Thyroid gland (tissue), 4 donors: ENCODE data around the gene HIVEP2. TPM values are rescaled to one million over a fixed set of nuclear protein-coding genes. Genes with fewer than 3 reads are reported as not detected.

Experiments
- DNase-seq, 2 donors: peaks; one replicate each; pipeline ENCODE4 v3.0.0-alpha.2; 2019
- H3K27ac ChIP-seq, 3 donors: fragments of 200-600 bp; sonication (generic); 1 replicate in 2 of 3; 2 replicates in 1 of 3; pipeline ENCODE4 v1.5.1; 2016 to 2019; ENCODE audit warnings: mild to moderate bottlenecking in 1 of 3, moderate library complexity in 1 of 3
- H3K27me3 ChIP-seq: fragments of 200-600 bp; sonication (generic); one replicate; pipeline ENCODE4 v1.5.1; 2019
- H3K36me3 ChIP-seq, 2 donors: fragments of 200-600 bp; sonication (generic); one replicate each; pipeline ENCODE4 v1.5.1; 2016 to 2019
- H3K4me1 ChIP-seq, 2 donors: fragments of 200-600 bp; sonication (generic); one replicate each; pipeline ENCODE4 v1.5.1; 2017 to 2019
- H3K4me3 ChIP-seq, 3 donors: fragments of 200-600 bp; sonication (generic); replicated peaks in 1 of 3; 1 replicate in 2 of 3; 2 replicates in 1 of 3; pipeline ENCODE4 v1.5.1; 2016; ENCODE audit warnings: mild to moderate bottlenecking in 1 of 3
- H3K9me3 ChIP-seq: fragments of 200-600 bp; sonication (generic); one replicate; pipeline ENCODE4 v1.5.1; 2017
- POLR2A ChIP-seq, 2 donors: fragments of 450-650 bp; IDR thresholded peaks; one replicate each; pipeline ENCODE4 v1.6.1; 2017; ENCODE audit warnings: antibody characterized with exemption in 2 of 2, mild to moderate bottlenecking in 2 of 2, moderate library complexity in 1 of 2
- WGBS, 2 donors: methylation state at CpG; one replicate each; pipeline ENCODE4 v1.1.5; 2017; 5-methylcytosine and 5-hydroxymethylcytosine counted together
- intact Hi-C: fragments of 100-400 bp; cut with DNase I; formaldehyde crosslinking; loops from one replicate; pipeline ENCODE4 v1.15.1; 2023
- total RNA-seq, 4 donors: library from RNA; depleted of rRNA; stranded (reverse); fragments of >200 nt; gene quantifications; one replicate each; pipeline ENCODE4 v1.2.3, GENCODE V29; 2016
- TF ChIP-seq, protein P1 (sequence below), 6 experiments: fragments of 200-600 bp in 3 of 6; fragments of 450-650 bp in 3 of 6; sonication (generic) in 3 of 6; IDR thresholded peaks; one replicate each; pipeline ENCODE4 v1.5.1; 2016 to 2019; ENCODE audit warnings: antibody characterized with exemption in 6 of 6, mild to moderate bottlenecking in 2 of 6, inconsistent platforms in 1 of 6, moderate library complexity in 1 of 6

The HIVEP2 gene
- total RNA-seq, 4 donors from 2014 or later = 23.3 to 41.8 (median 26.4) TPM

DNA sequence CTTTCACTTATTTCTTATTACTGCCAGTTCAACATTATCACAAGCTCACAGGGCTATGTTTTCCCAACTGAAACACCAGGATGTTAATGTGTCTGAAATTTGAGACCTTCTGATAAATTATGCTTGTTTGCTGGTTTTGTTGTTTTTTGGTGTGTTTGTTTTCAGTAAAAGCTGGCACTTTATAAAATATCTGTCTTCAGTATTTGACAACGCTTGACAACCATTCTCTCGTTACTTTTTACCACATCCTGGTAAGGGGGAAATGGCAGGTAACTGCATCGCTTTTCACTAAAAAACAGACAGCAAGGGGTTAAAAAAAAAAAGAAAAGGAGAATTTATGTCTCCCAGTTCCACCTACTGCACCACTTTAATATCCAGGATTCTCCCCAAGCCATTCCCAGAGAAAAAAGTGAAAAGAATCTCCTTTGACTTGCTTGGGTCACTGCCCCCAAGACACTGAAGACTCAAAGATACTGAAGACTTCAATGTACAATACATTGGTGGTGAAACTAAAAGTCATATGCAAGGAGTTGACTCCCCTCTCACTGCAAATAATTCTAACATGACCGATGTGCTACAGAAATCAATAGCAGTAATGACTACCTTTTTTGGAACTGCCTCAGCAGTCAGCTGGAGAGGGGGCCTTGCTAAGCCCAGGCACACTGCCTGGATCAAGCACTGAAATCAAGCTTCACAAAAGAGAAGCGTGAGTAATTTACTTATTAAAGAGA is 88.9 kb downstream of the HIVEP2 start:
- Histone ChIP-seq H3K9me3 (no peaks in the 10 kb centered on the region), H3K27ac (no peak overlapping the region), H3K4me3 (no peak overlapping the region), H3K4me1 (peaks cover 0 to 4% of the 10 kb centered on the region in 2 donors), H3K36me3 (no peaks in the 10 kb centered on the region), H3K27me3 (no peaks in the 10 kb centered on the region)
- intact Hi-C loops = no loop called here
- WGBS, 2 donors = 88 to 93% methylated on average over 5 of the region's 5 CpGs
- DNase-seq = no peak
- TF ChIP-seq, protein P1, sequence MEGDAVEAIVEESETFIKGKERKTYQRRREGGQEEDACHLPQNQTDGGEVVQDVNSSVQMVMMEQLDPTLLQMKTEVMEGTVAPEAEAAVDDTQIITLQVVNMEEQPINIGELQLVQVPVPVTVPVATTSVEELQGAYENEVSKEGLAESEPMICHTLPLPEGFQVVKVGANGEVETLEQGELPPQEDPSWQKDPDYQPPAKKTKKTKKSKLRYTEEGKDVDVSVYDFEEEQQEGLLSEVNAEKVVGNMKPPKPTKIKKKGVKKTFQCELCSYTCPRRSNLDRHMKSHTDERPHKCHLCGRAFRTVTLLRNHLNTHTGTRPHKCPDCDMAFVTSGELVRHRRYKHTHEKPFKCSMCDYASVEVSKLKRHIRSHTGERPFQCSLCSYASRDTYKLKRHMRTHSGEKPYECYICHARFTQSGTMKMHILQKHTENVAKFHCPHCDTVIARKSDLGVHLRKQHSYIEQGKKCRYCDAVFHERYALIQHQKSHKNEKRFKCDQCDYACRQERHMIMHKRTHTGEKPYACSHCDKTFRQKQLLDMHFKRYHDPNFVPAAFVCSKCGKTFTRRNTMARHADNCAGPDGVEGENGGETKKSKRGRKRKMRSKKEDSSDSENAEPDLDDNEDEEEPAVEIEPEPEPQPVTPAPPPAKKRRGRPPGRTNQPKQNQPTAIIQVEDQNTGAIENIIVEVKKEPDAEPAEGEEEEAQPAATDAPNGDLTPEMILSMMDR (IDR thresholded peaks at IDR 0.05) = no peak
- no peak for TF ChIP-seq POLR2A (IDR thresholded peaks at IDR 0.05)

DNA sequence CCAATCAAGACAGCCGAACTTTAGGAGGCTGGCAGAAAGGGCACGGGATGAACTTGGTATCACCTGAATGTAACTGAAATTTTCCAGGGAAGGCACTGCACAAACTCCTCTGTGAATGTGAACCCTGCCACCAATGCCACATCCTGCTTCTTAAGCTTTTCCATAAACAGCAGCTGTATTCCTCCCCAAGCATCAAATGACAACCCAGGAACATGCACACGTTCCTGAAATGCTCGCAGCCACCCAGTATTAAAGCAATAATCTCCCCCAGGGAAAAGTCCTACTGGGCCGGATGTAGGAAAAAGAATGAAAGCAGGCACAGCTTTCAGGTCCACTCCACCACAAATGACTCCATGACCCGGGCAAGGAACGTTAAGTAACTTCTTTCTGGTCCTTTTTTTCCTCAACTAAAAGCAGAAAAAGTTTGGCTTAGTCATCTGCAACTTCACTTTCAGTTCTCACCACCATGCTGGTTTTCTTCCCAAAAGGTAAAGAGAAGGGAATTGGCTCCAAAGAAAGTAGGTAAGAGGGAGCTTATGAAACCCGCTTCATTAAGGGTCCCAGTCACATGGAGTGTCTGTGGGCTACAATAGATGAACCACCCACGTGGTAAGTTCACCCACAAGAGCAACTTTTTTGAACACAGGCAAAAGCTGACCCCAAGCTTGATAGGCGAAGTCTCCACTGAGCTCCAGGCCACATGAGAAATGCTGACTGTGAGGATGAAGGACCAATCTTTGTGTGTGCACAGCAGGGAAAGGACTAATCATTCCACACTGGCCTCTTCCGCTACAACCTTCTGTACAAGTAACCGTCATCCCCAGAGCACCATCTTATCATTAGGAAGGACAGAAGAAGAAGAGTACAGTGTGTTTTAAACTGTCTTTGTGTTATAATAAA is 90.1 kb downstream of the HIVEP2 start:
- intact Hi-C loops = no loop called here
- Histone ChIP-seq H3K36me3 (no peaks in the 10 kb centered on the region), H3K4me1 (peaks cover 0 to 4% of the 10 kb centered on the region in 2 donors), H3K4me3 (no peak overlapping the region), H3K27me3 (no peaks in the 10 kb centered on the region), H3K27ac (no peak overlapping the region), H3K9me3 (no peaks in the 10 kb centered on the region)
- no peak for DNase-seq
- no peak for TF ChIP-seq POLR2A (IDR thresholded peaks at IDR 0.05)
- TF ChIP-seq, protein P1 (IDR thresholded peaks at IDR 0.05) = no peak
- WGBS, 2 donors = 79 to 90% methylated on average over 12 of the region's 12 CpGs

DNA sequence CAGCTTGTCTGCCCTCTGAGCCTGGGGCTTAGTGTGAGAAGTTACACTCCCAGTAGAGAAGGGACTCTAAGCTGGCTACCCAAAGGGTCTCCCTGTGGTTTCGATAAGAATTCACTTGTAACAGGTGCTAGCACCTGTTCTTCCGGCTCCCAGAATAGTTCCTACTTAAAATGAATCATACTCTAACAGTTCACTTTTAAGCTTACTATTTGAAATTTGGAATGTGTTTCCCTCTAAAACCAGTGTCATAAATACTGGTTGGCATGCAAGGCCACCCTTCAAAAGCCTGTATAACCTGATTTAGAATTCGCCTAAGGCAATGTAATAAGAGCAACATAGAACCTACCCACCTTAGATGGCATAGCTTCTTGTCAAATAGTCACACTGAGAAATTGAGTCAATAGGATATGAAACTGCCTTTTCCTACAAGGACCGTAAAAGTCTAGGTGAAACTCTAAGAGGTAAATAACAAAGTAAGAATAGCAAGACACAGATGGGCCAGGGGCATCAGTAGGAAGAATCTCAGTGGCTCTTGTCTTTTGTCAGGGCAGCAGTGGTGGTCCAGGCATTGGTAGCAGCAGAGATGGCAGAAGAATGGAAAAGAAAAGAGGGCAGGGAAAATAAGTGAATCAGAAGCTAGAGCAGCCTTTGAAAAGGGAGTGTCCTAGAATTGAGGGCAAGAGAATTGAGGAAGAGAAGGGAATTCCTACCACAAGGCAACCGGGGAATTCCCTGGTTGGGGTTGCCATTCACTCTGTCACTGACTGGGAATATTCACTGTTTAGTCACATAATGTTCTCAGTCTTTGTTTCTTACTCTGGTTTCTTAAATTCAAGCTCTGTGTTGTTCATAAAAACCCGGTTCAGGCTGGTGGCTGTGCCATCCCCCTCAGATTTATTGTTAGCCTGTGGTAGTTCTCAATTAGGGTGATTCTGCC is 91.5 kb downstream of the HIVEP2 start:
- 92 to 96% methylated on average over 6 of the region's 6 CpGs for WGBS, 2 donors
- intact Hi-C loops = no loop called here
- H3K27me3 ChIP-seq = no peaks in the 10 kb centered on the region
- H3K4me1 ChIP-seq = peaks cover 0 to 4% of the 10 kb centered on the region in 2 donors
- no peak overlapping the region for H3K27ac ChIP-seq
- H3K9me3 ChIP-seq = no peaks in the 10 kb centered on the region
- TF ChIP-seq, protein P1 (IDR thresholded peaks at IDR 0.05) = no peak
- TF ChIP-seq POLR2A (IDR thresholded peaks at IDR 0.05) = no peak
- H3K36me3 ChIP-seq = no peaks in the 10 kb centered on the region
- H3K4me3 ChIP-seq = no peak overlapping the region
- no peak for DNase-seq

DNA sequence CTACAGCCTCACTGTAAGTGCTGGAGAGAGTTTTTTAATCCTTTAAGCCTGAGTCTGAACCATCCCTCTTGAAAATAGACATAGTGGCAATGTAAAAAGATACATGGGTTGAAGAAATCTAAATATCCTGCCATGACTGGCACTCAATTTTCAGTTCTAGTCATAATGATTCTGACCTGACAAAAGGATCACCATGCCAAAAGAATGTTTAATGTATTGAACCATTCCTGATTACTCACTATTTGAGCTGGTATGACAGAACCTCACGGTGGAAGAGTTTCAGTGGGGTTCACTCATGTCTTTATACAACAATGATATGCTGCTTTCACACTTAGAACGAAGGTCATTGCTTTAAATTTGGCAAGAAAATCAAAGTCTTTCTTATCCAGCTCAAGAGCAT is 93.4 kb downstream of the HIVEP2 start:
- DNase-seq = no peak
- intact Hi-C loops = no loop called here
- 40 to 82% methylated on average over 2 of the region's 2 CpGs for WGBS, 2 donors
- no peaks in the 10 kb centered on the region for H3K36me3 ChIP-seq
- H3K9me3 ChIP-seq = no peaks in the 10 kb centered on the region
- TF ChIP-seq POLR2A (IDR thresholded peaks at IDR 0.05) = no peak
- TF ChIP-seq, protein P1 (IDR thresholded peaks at IDR 0.05) = no peak
- H3K27me3 ChIP-seq = no peaks in the 10 kb centered on the region
- no peak overlapping the region for H3K4me3 ChIP-seq
- H3K27ac ChIP-seq = no peak overlapping the region
- peaks cover 2 to 9% of the 10 kb centered on the region in 2 donors for H3K4me1 ChIP-seq
